H9 (cell line): ENCODE measurements around the gene L3MBTL4. TPM values are rescaled to one million over a fixed set of nuclear protein-coding genes. Genes with fewer than 3 reads are reported as not detected.

Source experiments
- DNase-seq: peaks from one replicate; pipeline ENCODE4 v3.0.0-alpha.2; 2017
- H2AFZ ChIP-seq: one replicate; pipeline ENCODE4 v1.6.1; 2013; ENCODE audit warnings: mild to moderate bottlenecking, low read length, control low read depth, moderate library complexity
- H2AK5ac ChIP-seq: 2 replicates; pipeline ENCODE4 v1.6.1; 2013; ENCODE audit warnings: low read length, control low read depth, mixed read lengths; ENCODE audit not compliant: insufficient read length
- H2BK120ac ChIP-seq: one replicate; pipeline ENCODE4 v1.6.1; 2013; ENCODE audit warnings: low read depth, mild to moderate bottlenecking, low read length, control low read depth, inconsistent platforms; ENCODE audit not compliant: poor library complexity, severe bottlenecking
- H2BK12ac ChIP-seq: 2 replicates; pipeline ENCODE4 v1.6.1; 2013; ENCODE audit warnings: low read length, control low read depth, mixed read lengths, low read depth; ENCODE audit not compliant: insufficient read length
- H2BK15ac ChIP-seq: 2 replicates; pipeline ENCODE4 v1.6.1; 2013; ENCODE audit warnings: low read depth, low read length, control low read depth
- H2BK20ac ChIP-seq: one replicate; pipeline ENCODE4 v1.6.1; 2013; ENCODE audit warnings: low read depth, mild to moderate bottlenecking, low read length, control low read depth, inconsistent platforms; ENCODE audit not compliant: poor library complexity, severe bottlenecking
- H2BK5ac ChIP-seq: 2 replicates; pipeline ENCODE4 v1.6.1; 2013; ENCODE audit warnings: low read length, control low read depth, mixed read lengths; ENCODE audit not compliant: insufficient read length
- H3K14ac ChIP-seq: 2 replicates; pipeline ENCODE4 v1.6.1; 2013; ENCODE audit warnings: low read length, control low read depth; ENCODE audit not compliant: insufficient read depth
- H3K18ac ChIP-seq: 2 replicates; pipeline ENCODE4 v1.6.1; 2013; ENCODE audit warnings: low read depth, mild to moderate bottlenecking, mixed read lengths, low read length, control low read depth; ENCODE audit not compliant: insufficient read length
- H3K23ac ChIP-seq: 2 replicates; pipeline ENCODE4 v1.6.1; 2013; ENCODE audit warnings: low read length, control low read depth, mixed read lengths, low read depth; ENCODE audit not compliant: insufficient read length
- H3K23me2 ChIP-seq: 2 replicates; pipeline ENCODE4 v1.6.1; 2013; ENCODE audit warnings: low read depth, mild to moderate bottlenecking, mixed read lengths, low read length, control low read depth; ENCODE audit not compliant: insufficient read length, poor library complexity, severe bottlenecking
- H3K27ac ChIP-seq: 2 replicates; pipeline ENCODE4 v1.5.1; 2013; ENCODE audit warnings: low read length, control low read depth, mixed read lengths, low read depth; ENCODE audit not compliant: insufficient read length
- H3K27me3 ChIP-seq: 2 replicates; pipeline ENCODE4 v1.6.1; 2013; ENCODE audit warnings: low read length, control low read depth, inconsistent platforms; ENCODE audit not compliant: insufficient read depth
- H3K4ac ChIP-seq: 2 replicates; pipeline ENCODE4 v1.6.1; 2013; ENCODE audit warnings: low read depth, mild to moderate bottlenecking, control low read depth, inconsistent platforms, low read length, moderate library complexity
- H3K4me1 ChIP-seq: 2 replicates; pipeline ENCODE4 v1.6.1; 2013; ENCODE audit warnings: low read length, control low read depth, inconsistent platforms; ENCODE audit not compliant: insufficient read depth
- H3K4me2 ChIP-seq: 2 replicates; pipeline ENCODE4 v1.6.1; 2013; ENCODE audit warnings: low read length, control low read depth, mixed read lengths; ENCODE audit not compliant: insufficient read length, insufficient read depth
- H3K56ac ChIP-seq: 2 replicates; pipeline ENCODE4 v1.6.1; 2013; ENCODE audit warnings: low read depth, mild to moderate bottlenecking, mixed read lengths, low read length, control low read depth; ENCODE audit not compliant: insufficient read length
- H3K79me1 ChIP-seq: 2 replicates; pipeline ENCODE4 v1.6.1; 2013; ENCODE audit warnings: low read depth, mild to moderate bottlenecking, moderate library complexity, low read length, control low read depth, inconsistent platforms; ENCODE audit not compliant: insufficient read depth, poor library complexity, severe bottlenecking
- H3K79me2 ChIP-seq: 2 replicates; pipeline ENCODE4 v1.6.1; 2013; ENCODE audit warnings: low read length, control low read depth, inconsistent platforms; ENCODE audit not compliant: insufficient read depth
- H3K9ac ChIP-seq: 2 replicates; pipeline ENCODE4 v1.6.1; 2013; ENCODE audit warnings: low read length, control low read depth, mixed read lengths; ENCODE audit not compliant: insufficient read length; ENCODE audit errors: extremely low read depth
- H3K9me3 ChIP-seq: one replicate; pipeline ENCODE4 v1.6.1; 2013; ENCODE audit warnings: low read depth, low read length, inconsistent platforms; ENCODE audit not compliant: control insufficient read depth
- H3T11ph ChIP-seq: one replicate; pipeline ENCODE4 v1.6.1; 2013; ENCODE audit warnings: mild to moderate bottlenecking, low read length, control low read depth, inconsistent platforms
- H4K20me1 ChIP-seq: one replicate; pipeline ENCODE4 v1.6.1; 2013; ENCODE audit not compliant: control insufficient read depth, insufficient read length, insufficient read depth
- H4K5ac ChIP-seq: 2 replicates; pipeline ENCODE4 v1.6.1; 2013; ENCODE audit warnings: low read depth, mild to moderate bottlenecking, mixed read lengths, low read length, control low read depth; ENCODE audit not compliant: insufficient read length
- H4K8ac ChIP-seq: replicated peaks from 2 replicates; pipeline ENCODE4 v1.6.1; 2013; ENCODE audit warnings: low read length, control low read depth, mixed read lengths, low read depth; ENCODE audit not compliant: insufficient read length
- H4K91ac ChIP-seq: 2 replicates; pipeline ENCODE4 v1.6.1; 2013; ENCODE audit warnings: low read depth, mild to moderate bottlenecking, moderate library complexity, mixed read lengths, low read length, control low read depth; ENCODE audit not compliant: insufficient read length
- H3K27ac Mint-ChIP-seq, 3 experiments: 2 replicates in 2 of 3; 3 replicates in 1 of 3; pipeline ENCODE4 v1.8.0; 2020 to 2021; ENCODE audit warnings: mixed read lengths in 3 of 3, mild to moderate bottlenecking in 1 of 3, moderate library complexity in 1 of 3
- H3K27me3 Mint-ChIP-seq: 2 replicates; pipeline ENCODE4 v1.8.0; 2021; ENCODE audit warnings: low read depth, mild to moderate bottlenecking, moderate library complexity, mixed read lengths
- H3K36me3 Mint-ChIP-seq, 3 experiments: 2 replicates in 2 of 3; 3 replicates in 1 of 3; pipeline ENCODE4 v1.8.0; 2020 to 2021; ENCODE audit warnings: low read depth in 3 of 3, mixed read lengths in 3 of 3; ENCODE audit not compliant: insufficient read depth in 1 of 3
- H3K4me1 Mint-ChIP-seq, 2 experiments: 2 replicates each; pipeline ENCODE4 v1.8.0; 2020; ENCODE audit warnings: mixed read lengths in 2 of 2
- H3K4me3 Mint-ChIP-seq, 2 experiments: 2 replicates in 1 of 2; 3 replicates in 1 of 2; pipeline ENCODE4 v1.8.0; 2020 to 2021; ENCODE audit warnings: mild to moderate bottlenecking in 2 of 2, mixed read lengths in 2 of 2, moderate library complexity in 1 of 2
- H3K9me3 Mint-ChIP-seq, 2 experiments: 2 replicates in 1 of 2; 3 replicates in 1 of 2; pipeline ENCODE4 v1.8.0; 2020; ENCODE audit warnings: mild to moderate bottlenecking in 2 of 2, mixed read lengths in 2 of 2, moderate library complexity in 1 of 2
- CTCF ChIP-seq: fragments of 200-600 bp; sonication (generic); conservative IDR thresholded peaks from 3 replicates; pipeline ENCODE4 v1.8.0; 2021; ENCODE audit warnings: antibody characterized with exemption, mild to moderate bottlenecking
- WGBS: extraction: QIAGEN DNeasy Blood & Tissue Kit; methylation state at CpG from one replicate; pipeline ENCODE4 v1.1.7; 2013; ENCODE audit warnings: missing lambda C conversion rate, low lambda C conversion rate, mixed read lengths; ENCODE audit not compliant: insufficient read length; ENCODE audit errors: extremely low coverage; 5-methylcytosine and 5-hydroxymethylcytosine counted together
- total RNA-seq: library from RNA; stranded (reverse); gene quantifications from 2 replicates; pipeline ENCODE4 v1.2.1, GENCODE V29; 2021

L3MBTL4 gene
- total RNA-seq, 1 experiment from 2014 or later, result 1.9 TPM

- Mint-ChIP-seq H3K27me3 (no peaks in the 10 kb centered on the region; the same call in 1 of the 2 replicates), H3K9me3 (no peaks in the 10 kb centered on the region), H3K27ac (no peak overlapping the region), H3K36me3 (no peaks in the 10 kb centered on the region), H3K4me3 (no peak overlapping the region), H3K4me1 (no peaks in the 10 kb centered on the region)
- H2BK15ac ChIP-seq, result no peak overlapping the region
- H4K8ac ChIP-seq, result no peak overlapping the region
- H3K4me2 ChIP-seq, result no peak overlapping the region
- no peak for DNase-seq
- H3K14ac ChIP-seq, result no peak overlapping the region
- H2AK5ac ChIP-seq, result no peak overlapping the region
- H3K79me2 ChIP-seq, result no peaks in the 10 kb centered on the region
- H3K9ac ChIP-seq, result no peak overlapping the region
- H3T11ph ChIP-seq, result no peak overlapping the region
- H3K4ac ChIP-seq, result no peak overlapping the region
- H3K4me1 ChIP-seq, result no peaks in the 10 kb centered on the region
- H2BK5ac ChIP-seq, result no peak overlapping the region
- H3K18ac ChIP-seq, result no peak overlapping the region
- H2BK120ac ChIP-seq, result no peak overlapping the region
- H4K5ac ChIP-seq, result no peak overlapping the region
- no peak overlapping the region for H2AFZ ChIP-seq
- H3K79me1 ChIP-seq, result no peaks in the 10 kb centered on the region
- H3K23me2 ChIP-seq, result no peaks in the 10 kb centered on the region
- TF ChIP-seq CTCF, result no peak
- no peaks in the 10 kb centered on the region for H4K20me1 ChIP-seq
- H4K91ac ChIP-seq, result no peak overlapping the region
- no peak overlapping the region for H3K23ac ChIP-seq
- H3K9me3 ChIP-seq, result no peaks in the 10 kb centered on the region
- WGBS, result no CpG with 5 or more reads among the region's 5 CpGs
- no peaks in the 10 kb centered on the region for H3K27me3 ChIP-seq
- H3K56ac ChIP-seq, result no peak overlapping the region
- no peak overlapping the region for H2BK20ac ChIP-seq
- no peak overlapping the region for H2BK12ac ChIP-seq
- H3K27ac ChIP-seq, result no peak overlapping the region
Observed at GRCh38 chr18:6423289-6423688, 8.6 kb upstream of the L3MBTL4 start.
